Measurements from ENCODE around the gene P2RY6.

Gene P2RY6

GRCh38 chr11:73297702-73298101 lies 25.6 kb downstream of the P2RY6 start:
- no peak for DNase-seq (ENCODE audit: low read depth)

- no peak for DNase-seq (ENCODE audit: low read depth)
Observed at GRCh38 chr11:73298233-73298632, 26.1 kb downstream of the P2RY6 start.

- DNase-seq (ENCODE audit: low read depth) = no peak
Observed at GRCh38 chr11:73299751-73300150, 27.6 kb downstream of the P2RY6 start.

GRCh38 chr11:73306069-73306841 lies 34.1 kb downstream of the P2RY6 start:
- DNase-seq (ENCODE audit: low read depth) = no peak

- DNase-seq (ENCODE audit: low read depth) = no peak
Observed at GRCh38 chr11:73306977-73307322, 34.8 kb downstream of the P2RY6 start.

GRCh38 chr11:73307323-73308002 lies 35.3 kb downstream of the P2RY6 start:
- peak; percentile 92 for DNase-seq (ENCODE audit: low read depth)

GRCh38 chr11:73308003-73308960 lies 36.1 kb downstream of the P2RY6 start, which contains the start of gene ARHGEF17:
TSS of gene ARHGEF17 (plus strand) at chr11:73308276. CDS start at chr11:73308639, 363 bp downstream.
- DNase-seq (ENCODE audit: low read depth) = peak; percentile 56

- DNase-seq (ENCODE audit: low read depth) = peak; percentile 94
Observed at GRCh38 chr11:73308961-73309919, 37.1 kb downstream of the P2RY6 start.

- no peak for DNase-seq (ENCODE audit: low read depth)
Observed at GRCh38 chr11:73310076-73310475, 37.9 kb downstream of the P2RY6 start.

- no peak for DNase-seq (ENCODE audit: low read depth)
Observed at GRCh38 chr11:73310661-73311393, 38.7 kb downstream of the P2RY6 start.

GRCh38 chr11:73311394-73311869 lies 39.3 kb downstream of the P2RY6 start:
- no peak for DNase-seq (ENCODE audit: low read depth)

- no peak for DNase-seq (ENCODE audit: low read depth)
Observed at GRCh38 chr11:73312036-73312435, 39.9 kb downstream of the P2RY6 start.

- peak; percentile 64 for DNase-seq (ENCODE audit: low read depth)
Observed at GRCh38 chr11:73312851-73313327, 40.8 kb downstream of the P2RY6 start.

GRCh38 chr11:73313652-73314051 lies 41.5 kb downstream of the P2RY6 start:
- no peak for DNase-seq (ENCODE audit: low read depth)

GRCh38 chr11:73314117-73314961 lies 42.2 kb downstream of the P2RY6 start:
- no peak for DNase-seq (ENCODE audit: low read depth)

- DNase-seq (ENCODE audit: low read depth) = no peak
Observed at GRCh38 chr11:73315293-73316020, 43.3 kb downstream of the P2RY6 start.

- no peak for DNase-seq (ENCODE audit: low read depth)
Observed at GRCh38 chr11:73316422-73316821, 44.3 kb downstream of the P2RY6 start.

GRCh38 chr11:73317373-73317772 lies 45.2 kb downstream of the P2RY6 start:
- DNase-seq (ENCODE audit: low read depth) = no peak

GRCh38 chr11:73317803-73318202 lies 45.7 kb downstream of the P2RY6 start:
- DNase-seq (ENCODE audit: low read depth) = no peak
